H9 (cell line): ENCODE measurements around the gene GPC6. TPM values are rescaled to one million over a fixed set of nuclear protein-coding genes. Genes with fewer than 3 reads are reported as not detected.

Experiments
- DNase-seq: peaks from one replicate; pipeline ENCODE4 v3.0.0-alpha.2; 2017
- H2AFZ ChIP-seq: one replicate; pipeline ENCODE4 v1.6.1; 2013; ENCODE audit warnings: mild to moderate bottlenecking, low read length, control low read depth, moderate library complexity
- H2AK5ac ChIP-seq: 2 replicates; pipeline ENCODE4 v1.6.1; 2013; ENCODE audit warnings: low read length, control low read depth, mixed read lengths; ENCODE audit not compliant: insufficient read length
- H2BK120ac ChIP-seq: one replicate; pipeline ENCODE4 v1.6.1; 2013; ENCODE audit warnings: low read depth, mild to moderate bottlenecking, low read length, control low read depth, inconsistent platforms; ENCODE audit not compliant: poor library complexity, severe bottlenecking
- H2BK12ac ChIP-seq: 2 replicates; pipeline ENCODE4 v1.6.1; 2013; ENCODE audit warnings: low read length, control low read depth, mixed read lengths, low read depth; ENCODE audit not compliant: insufficient read length
- H2BK15ac ChIP-seq: 2 replicates; pipeline ENCODE4 v1.6.1; 2013; ENCODE audit warnings: low read depth, low read length, control low read depth
- H2BK20ac ChIP-seq: one replicate; pipeline ENCODE4 v1.6.1; 2013; ENCODE audit warnings: low read depth, mild to moderate bottlenecking, low read length, control low read depth, inconsistent platforms; ENCODE audit not compliant: poor library complexity, severe bottlenecking
- H2BK5ac ChIP-seq: 2 replicates; pipeline ENCODE4 v1.6.1; 2013; ENCODE audit warnings: low read length, control low read depth, mixed read lengths; ENCODE audit not compliant: insufficient read length
- H3K14ac ChIP-seq: 2 replicates; pipeline ENCODE4 v1.6.1; 2013; ENCODE audit warnings: low read length, control low read depth; ENCODE audit not compliant: insufficient read depth
- H3K18ac ChIP-seq: 2 replicates; pipeline ENCODE4 v1.6.1; 2013; ENCODE audit warnings: low read depth, mild to moderate bottlenecking, mixed read lengths, low read length, control low read depth; ENCODE audit not compliant: insufficient read length
- H3K23ac ChIP-seq: 2 replicates; pipeline ENCODE4 v1.6.1; 2013; ENCODE audit warnings: low read length, control low read depth, mixed read lengths, low read depth; ENCODE audit not compliant: insufficient read length
- H3K23me2 ChIP-seq: 2 replicates; pipeline ENCODE4 v1.6.1; 2013; ENCODE audit warnings: low read depth, mild to moderate bottlenecking, mixed read lengths, low read length, control low read depth; ENCODE audit not compliant: insufficient read length, poor library complexity, severe bottlenecking
- H3K27ac ChIP-seq: 2 replicates; pipeline ENCODE4 v1.5.1; 2013; ENCODE audit warnings: low read length, control low read depth, mixed read lengths, low read depth; ENCODE audit not compliant: insufficient read length
- H3K27me3 ChIP-seq: 2 replicates; pipeline ENCODE4 v1.6.1; 2013; ENCODE audit warnings: low read length, control low read depth, inconsistent platforms; ENCODE audit not compliant: insufficient read depth
- H3K4ac ChIP-seq: 2 replicates; pipeline ENCODE4 v1.6.1; 2013; ENCODE audit warnings: low read depth, mild to moderate bottlenecking, control low read depth, inconsistent platforms, low read length, moderate library complexity
- H3K4me1 ChIP-seq: 2 replicates; pipeline ENCODE4 v1.6.1; 2013; ENCODE audit warnings: low read length, control low read depth, inconsistent platforms; ENCODE audit not compliant: insufficient read depth
- H3K4me2 ChIP-seq: 2 replicates; pipeline ENCODE4 v1.6.1; 2013; ENCODE audit warnings: low read length, control low read depth, mixed read lengths; ENCODE audit not compliant: insufficient read length, insufficient read depth
- H3K56ac ChIP-seq: 2 replicates; pipeline ENCODE4 v1.6.1; 2013; ENCODE audit warnings: low read depth, mild to moderate bottlenecking, mixed read lengths, low read length, control low read depth; ENCODE audit not compliant: insufficient read length
- H3K79me1 ChIP-seq: 2 replicates; pipeline ENCODE4 v1.6.1; 2013; ENCODE audit warnings: low read depth, mild to moderate bottlenecking, moderate library complexity, low read length, control low read depth, inconsistent platforms; ENCODE audit not compliant: insufficient read depth, poor library complexity, severe bottlenecking
- H3K79me2 ChIP-seq: 2 replicates; pipeline ENCODE4 v1.6.1; 2013; ENCODE audit warnings: low read length, control low read depth, inconsistent platforms; ENCODE audit not compliant: insufficient read depth
- H3K9ac ChIP-seq: 2 replicates; pipeline ENCODE4 v1.6.1; 2013; ENCODE audit warnings: low read length, control low read depth, mixed read lengths; ENCODE audit not compliant: insufficient read length; ENCODE audit errors: extremely low read depth
- H3K9me3 ChIP-seq: one replicate; pipeline ENCODE4 v1.6.1; 2013; ENCODE audit warnings: low read depth, low read length, inconsistent platforms; ENCODE audit not compliant: control insufficient read depth
- H3T11ph ChIP-seq: one replicate; pipeline ENCODE4 v1.6.1; 2013; ENCODE audit warnings: mild to moderate bottlenecking, low read length, control low read depth, inconsistent platforms
- H4K20me1 ChIP-seq: one replicate; pipeline ENCODE4 v1.6.1; 2013; ENCODE audit not compliant: control insufficient read depth, insufficient read length, insufficient read depth
- H4K5ac ChIP-seq: 2 replicates; pipeline ENCODE4 v1.6.1; 2013; ENCODE audit warnings: low read depth, mild to moderate bottlenecking, mixed read lengths, low read length, control low read depth; ENCODE audit not compliant: insufficient read length
- H4K8ac ChIP-seq: replicated peaks from 2 replicates; pipeline ENCODE4 v1.6.1; 2013; ENCODE audit warnings: low read length, control low read depth, mixed read lengths, low read depth; ENCODE audit not compliant: insufficient read length
- H4K91ac ChIP-seq: 2 replicates; pipeline ENCODE4 v1.6.1; 2013; ENCODE audit warnings: low read depth, mild to moderate bottlenecking, moderate library complexity, mixed read lengths, low read length, control low read depth; ENCODE audit not compliant: insufficient read length
- H3K27ac Mint-ChIP-seq, 3 experiments: 2 replicates in 2 of 3; 3 replicates in 1 of 3; pipeline ENCODE4 v1.8.0; 2020 to 2021; ENCODE audit warnings: mixed read lengths in 3 of 3, mild to moderate bottlenecking in 1 of 3, moderate library complexity in 1 of 3
- H3K27me3 Mint-ChIP-seq: 2 replicates; pipeline ENCODE4 v1.8.0; 2021; ENCODE audit warnings: low read depth, mild to moderate bottlenecking, moderate library complexity, mixed read lengths
- H3K36me3 Mint-ChIP-seq, 3 experiments: 2 replicates in 2 of 3; 3 replicates in 1 of 3; pipeline ENCODE4 v1.8.0; 2020 to 2021; ENCODE audit warnings: low read depth in 3 of 3, mixed read lengths in 3 of 3; ENCODE audit not compliant: insufficient read depth in 1 of 3
- H3K4me1 Mint-ChIP-seq, 2 experiments: 2 replicates each; pipeline ENCODE4 v1.8.0; 2020; ENCODE audit warnings: mixed read lengths in 2 of 2
- H3K4me3 Mint-ChIP-seq, 2 experiments: 2 replicates in 1 of 2; 3 replicates in 1 of 2; pipeline ENCODE4 v1.8.0; 2020 to 2021; ENCODE audit warnings: mild to moderate bottlenecking in 2 of 2, mixed read lengths in 2 of 2, moderate library complexity in 1 of 2
- H3K9me3 Mint-ChIP-seq, 2 experiments: 2 replicates in 1 of 2; 3 replicates in 1 of 2; pipeline ENCODE4 v1.8.0; 2020; ENCODE audit warnings: mild to moderate bottlenecking in 2 of 2, mixed read lengths in 2 of 2, moderate library complexity in 1 of 2
- CTCF ChIP-seq: fragments of 200-600 bp; sonication (generic); conservative IDR thresholded peaks from 3 replicates; pipeline ENCODE4 v1.8.0; 2021; ENCODE audit warnings: antibody characterized with exemption, mild to moderate bottlenecking
- WGBS: extraction: QIAGEN DNeasy Blood & Tissue Kit; methylation state at CpG from one replicate; pipeline ENCODE4 v1.1.7; 2013; ENCODE audit warnings: missing lambda C conversion rate, low lambda C conversion rate, mixed read lengths; ENCODE audit not compliant: insufficient read length; ENCODE audit errors: extremely low coverage; 5-methylcytosine and 5-hydroxymethylcytosine counted together
- total RNA-seq: library from RNA; stranded (reverse); gene quantifications from 2 replicates; pipeline ENCODE4 v1.2.1, GENCODE V29; 2021

The GPC6 gene
- total RNA-seq, 1 experiment from 2014 or later: 15.6 TPM

GRCh38 chr13:94431574-94431973 lies 1205.0 kb downstream of the GPC6 start:
- no peak overlapping the region for H3K27ac ChIP-seq
- H2BK15ac ChIP-seq: no peak overlapping the region
- H3K27me3 Mint-ChIP-seq: no peaks in the 10 kb centered on the region
- no CpG with 5 or more reads among the region's 2 CpGs for WGBS
- H3K4me1 Mint-ChIP-seq: peaks cover 13 to 15% of the 10 kb centered on the region in 2 experiments
- H3K9me3 ChIP-seq: no peaks in the 10 kb centered on the region
- no peak overlapping the region for H2AFZ ChIP-seq
- H3K4me1 ChIP-seq: no peaks in the 10 kb centered on the region; the same call in 1 of the 2 replicates
- H3K9me3 Mint-ChIP-seq: no peaks in the 10 kb centered on the region
- H3K79me2 ChIP-seq: no peaks in the 10 kb centered on the region
- no peak overlapping the region for H3K27ac Mint-ChIP-seq
- H3K9ac ChIP-seq: no peak overlapping the region
- H2BK12ac ChIP-seq: no peak overlapping the region
- H4K8ac ChIP-seq: no peak overlapping the region
- TF ChIP-seq CTCF: no peak; the same call in 2 of the 3 replicates
- no peak for DNase-seq
- no peak overlapping the region for H3K4me2 ChIP-seq
- H3K56ac ChIP-seq: no peak overlapping the region
- no peaks in the 10 kb centered on the region for H3K79me1 ChIP-seq
- H2BK20ac ChIP-seq: no peak overlapping the region
- H3K14ac ChIP-seq: no peak overlapping the region
- H4K20me1 ChIP-seq: no peaks in the 10 kb centered on the region
- no peak overlapping the region for H3K23ac ChIP-seq
- H4K91ac ChIP-seq: no peak overlapping the region
- no peaks in the 10 kb centered on the region for H3K27me3 ChIP-seq
- no peak overlapping the region for H4K5ac ChIP-seq
- no peak overlapping the region for H2BK120ac ChIP-seq
- H3K4me3 Mint-ChIP-seq: no peak overlapping the region; a peak in 1 of 5 replicates
- no peak overlapping the region for H3K4ac ChIP-seq
- H3T11ph ChIP-seq: no peak overlapping the region
- no peaks in the 10 kb centered on the region for H3K36me3 Mint-ChIP-seq
- no peaks in the 10 kb centered on the region for H3K23me2 ChIP-seq
- H3K18ac ChIP-seq: no peak overlapping the region
- no peak overlapping the region for H2BK5ac ChIP-seq
- no peak overlapping the region for H2AK5ac ChIP-seq
